HL-60 (cell line): ENCODE results near the gene SNRNP27.

Source experiments
- CTCF ChIP-seq: IDR thresholded peaks from one replicate; pipeline ENCODE4 v1.5.1; 2011; ENCODE audit warnings: low read length, control low read depth, inconsistent platforms; ENCODE audit not compliant: insufficient read depth
- GABPA ChIP-seq: IDR thresholded peaks from 2 replicates; pipeline ENCODE4 v1.6.1; 2012; ENCODE audit warnings: low read depth
- POLR2AphosphoS5 ChIP-seq: IDR thresholded peaks from 2 replicates; pipeline ENCODE4 v1.6.1; 2012; ENCODE audit warnings: low read depth
- SPI1 ChIP-seq: IDR thresholded peaks from 2 replicates; pipeline ENCODE4 v1.6.1; 2012; ENCODE audit warnings: low read depth, mild to moderate bottlenecking, borderline replicate concordance

GRCh38 chr2:69847068-69847828 lies 46.5 kb upstream of the SNRNP27 start:
- TF ChIP-seq CTCF: no peak
- TF ChIP-seq SPI1: no peak
- no peak for TF ChIP-seq POLR2AphosphoS5
- no peak for TF ChIP-seq GABPA
